GM23338 (cell line): ENCODE data around the gene SND1.

Experiments used
- CREB1 ChIP-seq: fragments of 250-450 bp; sonication (Bioruptor Pico); IDR thresholded peaks from 2 replicates; pipeline ENCODE4 v1.5.0; 2020; ENCODE audit warnings: low read depth, mild to moderate bottlenecking, moderate library complexity
- CTCF ChIP-seq, 2 experiments: fragments of 200-600 bp in 1 of 2; sonication (generic) in 1 of 2; conservative IDR thresholded peaks; 2 replicates each; pipeline versions ENCODE4 v1.5.1 to v1.6.1; 2016 to 2017; ENCODE audit warnings: antibody characterized with exemption in 2 of 2, low read depth in 2 of 2, mild to moderate bottlenecking in 2 of 2, moderate library complexity in 1 of 2
- EZH2 ChIP-seq: fragments of 200-600 bp; sonication (generic); IDR thresholded peaks from one replicate; pipeline ENCODE4 v1.8.0; 2017; ENCODE audit warnings: antibody characterized with exemption, mild to moderate bottlenecking, low read depth; ENCODE audit not compliant: unreplicated experiment
- EZH2phosphoT487 ChIP-seq: fragments of 200-600 bp; sonication (generic); IDR thresholded peaks from one replicate; pipeline ENCODE4 v1.8.1; 2018; ENCODE audit warnings: antibody characterized with exemption; ENCODE audit not compliant: unreplicated experiment
- JUNB ChIP-seq: IDR thresholded peaks from one replicate; pipeline ENCODE4 v1.6.1; 2016; ENCODE audit warnings: antibody characterized with exemption; ENCODE audit not compliant: unreplicated experiment
- POLR2AphosphoS5 ChIP-seq: IDR thresholded peaks from 2 replicates; pipeline ENCODE4 v1.6.1; 2016; ENCODE audit warnings: antibody characterized with exemption, low read depth
- TF ChIP-seq, protein P1 (sequence below): IDR thresholded peaks from one replicate; pipeline ENCODE4 v1.6.1; 2018; ENCODE audit warnings: antibody characterized with exemption; ENCODE audit not compliant: unreplicated experiment
- TF ChIP-seq, protein P2 (sequence below): IDR thresholded peaks from 2 replicates; pipeline ENCODE4 v1.6.1; 2016; ENCODE audit warnings: antibody characterized with exemption

GRCh38 chr7:127844707-127845331 is 192.8 kb downstream of the SND1 start:
- no peak for TF ChIP-seq EZH2phosphoT487
- TF ChIP-seq CTCF (conservative IDR thresholded peaks at IDR 0.05; ENCODE audit: low read depth in 2 of 2) = no peak
- no peak for TF ChIP-seq POLR2AphosphoS5
- no peak for TF ChIP-seq EZH2
- TF ChIP-seq, protein P1, sequence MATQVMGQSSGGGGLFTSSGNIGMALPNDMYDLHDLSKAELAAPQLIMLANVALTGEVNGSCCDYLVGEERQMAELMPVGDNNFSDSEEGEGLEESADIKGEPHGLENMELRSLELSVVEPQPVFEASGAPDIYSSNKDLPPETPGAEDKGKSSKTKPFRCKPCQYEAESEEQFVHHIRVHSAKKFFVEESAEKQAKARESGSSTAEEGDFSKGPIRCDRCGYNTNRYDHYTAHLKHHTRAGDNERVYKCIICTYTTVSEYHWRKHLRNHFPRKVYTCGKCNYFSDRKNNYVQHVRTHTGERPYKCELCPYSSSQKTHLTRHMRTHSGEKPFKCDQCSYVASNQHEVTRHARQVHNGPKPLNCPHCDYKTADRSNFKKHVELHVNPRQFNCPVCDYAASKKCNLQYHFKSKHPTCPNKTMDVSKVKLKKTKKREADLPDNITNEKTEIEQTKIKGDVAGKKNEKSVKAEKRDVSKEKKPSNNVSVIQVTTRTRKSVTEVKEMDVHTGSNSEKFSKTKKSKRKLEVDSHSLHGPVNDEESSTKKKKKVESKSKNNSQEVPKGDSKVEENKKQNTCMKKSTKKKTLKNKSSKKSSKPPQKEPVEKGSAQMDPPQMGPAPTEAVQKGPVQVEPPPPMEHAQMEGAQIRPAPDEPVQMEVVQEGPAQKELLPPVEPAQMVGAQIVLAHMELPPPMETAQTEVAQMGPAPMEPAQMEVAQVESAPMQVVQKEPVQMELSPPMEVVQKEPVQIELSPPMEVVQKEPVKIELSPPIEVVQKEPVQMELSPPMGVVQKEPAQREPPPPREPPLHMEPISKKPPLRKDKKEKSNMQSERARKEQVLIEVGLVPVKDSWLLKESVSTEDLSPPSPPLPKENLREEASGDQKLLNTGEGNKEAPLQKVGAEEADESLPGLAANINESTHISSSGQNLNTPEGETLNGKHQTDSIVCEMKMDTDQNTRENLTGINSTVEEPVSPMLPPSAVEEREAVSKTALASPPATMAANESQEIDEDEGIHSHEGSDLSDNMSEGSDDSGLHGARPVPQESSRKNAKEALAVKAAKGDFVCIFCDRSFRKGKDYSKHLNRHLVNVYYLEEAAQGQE = no peak
- TF ChIP-seq JUNB = no peak
- TF ChIP-seq, protein P2, sequence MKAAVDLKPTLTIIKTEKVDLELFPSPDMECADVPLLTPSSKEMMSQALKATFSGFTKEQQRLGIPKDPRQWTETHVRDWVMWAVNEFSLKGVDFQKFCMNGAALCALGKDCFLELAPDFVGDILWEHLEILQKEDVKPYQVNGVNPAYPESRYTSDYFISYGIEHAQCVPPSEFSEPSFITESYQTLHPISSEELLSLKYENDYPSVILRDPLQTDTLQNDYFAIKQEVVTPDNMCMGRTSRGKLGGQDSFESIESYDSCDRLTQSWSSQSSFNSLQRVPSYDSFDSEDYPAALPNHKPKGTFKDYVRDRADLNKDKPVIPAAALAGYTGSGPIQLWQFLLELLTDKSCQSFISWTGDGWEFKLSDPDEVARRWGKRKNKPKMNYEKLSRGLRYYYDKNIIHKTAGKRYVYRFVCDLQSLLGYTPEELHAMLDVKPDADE = no peak
- no peak for TF ChIP-seq CREB1
